Stimulated activated CD8-positive, alpha-beta memory T cell treated with anti-CD3 and anti-CD28 coated beads, Interleukin-7, amount 100 ng/mL, for 48 hours (primary cell): ENCODE data around the gene PLEKHG4.

Experiments
- DNase-seq, 2 donors: peaks; one replicate each; pipeline ENCODE4 v3.0.0-alpha.2; 2020; ENCODE audit warnings: low read depth in 1 of 2; ENCODE audit errors: extremely low read depth in 1 of 2

Gene PLEKHG4

GRCh38 chr16:67286441-67287235, 7.3 kb downstream of the PLEKHG4 start:
- DNase-seq = no peak

GRCh38 chr16:67287960-67288359, 8.6 kb downstream of the PLEKHG4 start:
- DNase-seq = no peak

- no peak for DNase-seq
Measured at GRCh38 chr16:67291461-67291860, 12.1 kb downstream of the PLEKHG4 start.

- DNase-seq = no peak
Measured at GRCh38 chr16:67294171-67294757, 14.9 kb downstream of the PLEKHG4 start.

GRCh38 chr16:67294938-67295361, 15.6 kb downstream of the PLEKHG4 start:
- no peak for DNase-seq

- DNase-seq = no peak
Measured at GRCh38 chr16:67296420-67296819, 17.1 kb downstream of the PLEKHG4 start.

- no peak for DNase-seq
Measured at GRCh38 chr16:67298277-67298676, 18.9 kb downstream of the PLEKHG4 start.

- DNase-seq = no peak
Measured at GRCh38 chr16:67299269-67299668, 19.9 kb downstream of the PLEKHG4 start.

GRCh38 chr16:67301080-67301782, 21.9 kb downstream of the PLEKHG4 start:
- no peak for DNase-seq

- no peak for DNase-seq
Measured at GRCh38 chr16:67302076-67302475, 22.7 kb downstream of the PLEKHG4 start.

- DNase-seq = no peak
Measured at GRCh38 chr16:67302970-67303369, 23.6 kb downstream of the PLEKHG4 start.

GRCh38 chr16:67304020-67304419, 24.7 kb downstream of the PLEKHG4 start:
- DNase-seq = no peak

GRCh38 chr16:67305216-67306071, 26.1 kb downstream of the PLEKHG4 start:
- no peak for DNase-seq

GRCh38 chr16:67310561-67310960, 31.2 kb downstream of the PLEKHG4 start:
- DNase-seq = no peak

- peak; percentile 61 to 90 for DNase-seq
Measured at GRCh38 chr16:67311607-67312488, 32.5 kb downstream of the PLEKHG4 start.

GRCh38 chr16:67312719-67313118, 33.4 kb downstream of the PLEKHG4 start:
- no peak for DNase-seq

GRCh38 chr16:67317853-67318252, 38.5 kb downstream of the PLEKHG4 start:
- DNase-seq = no peak

- DNase-seq = no peak
Measured at GRCh38 chr16:67326115-67326471, 46.8 kb downstream of the PLEKHG4 start.

- DNase-seq = peak; percentile 68 to 77
Measured at GRCh38 chr16:67326472-67327309, 47.4 kb downstream of the PLEKHG4 start, which contains the start of the genes KCTD19 and LRRC36. KCTD19 (minus strand) TSS chr16:67326741; CDS start chr16:67326707, 34 bp downstream. LRRC36 (plus strand) TSS chr16:67326815; CDS start chr16:67326863, 48 bp downstream.
